ENCODE results near the gene FXYD7. TPM values are rescaled to one million over a fixed set of nuclear protein-coding genes. Genes with fewer than 3 reads are reported as not detected.
"Not testable (repeated sequence)": the region's sequence is repeated elsewhere in the genome, so short reads cannot be mapped to it uniquely, and the experiment has no call there.

FXYD7 gene
- total RNA-seq, 5 donors from 2014 or later (not counting 1 experiment from before 2014, with no cell fraction given), result 8.8 to 24.0 (median 12.6) TPM

- H3K9me3 ChIP-seq; DNase-seq; H3K27ac ChIP-seq (ENCODE audit: low read length); ATAC-seq (replicated peaks in 1 of 4); H3K4me3 Mint-ChIP-seq; H3K27ac Mint-ChIP-seq; H3K27me3 ChIP-seq (replicated peaks in 1 of 2; ENCODE audit: control insufficient read depth in 2 of 2, extremely low read depth in 1 of 2, insufficient read depth in 2 of 2, low read length in 1 of 2); H3K36me3 ChIP-seq (ENCODE audit: control insufficient read depth in 2 of 2, extremely low read depth in 1 of 2, insufficient read depth in 1 of 2, low read length in 1 of 2); H3K27me3 Mint-ChIP-seq; POLR2A ChIA-PET; H3K36me3 Mint-ChIP-seq; H3K9me3 Mint-ChIP-seq; H3K4me3 ChIP-seq (ENCODE audit: control insufficient read depth in 1 of 2, extremely low read depth in 1 of 2, low read length in 1 of 2): not testable (repeated sequence)
- CTCF ChIA-PET, result interaction anchor here in 1 of 2 donors (0.6 kb wide), 1 partner anchor 51 kb away, joined by 3 read pairs; no protein-coding TSS in a partner anchor
- H3K4me1 ChIP-seq (ENCODE audit: control insufficient read depth in 1 of 2, extremely low read depth in 1 of 2, insufficient read depth in 2 of 2, low read length in 2 of 2), result peaks cover 0 to 17% of the 10 kb centered on the region in 2 experiments
- H3K4me1 Mint-ChIP-seq, result peaks cover 31 to 47% (median 42%) of the 10 kb centered on the region in 3 donors
- WGBS (ENCODE audit: insufficient coverage), result no CpG with 5 or more reads among the region's 6 CpGs
Measured at GRCh38 chr19:35196861-35197260, 53.8 kb downstream of the FXYD7 start.

- CTCF ChIA-PET, result interaction anchor here in 1 of 2 donors (0.6 kb wide), 1 partner anchor 943 kb away, joined by 3 read pairs; no protein-coding TSS in a partner anchor
- no peak overlapping the region for H3K4me3 ChIP-seq (ENCODE audit: control insufficient read depth in 1 of 2, extremely low read depth in 1 of 2, low read length in 1 of 2)
- DNase-seq, result no peak
- no peaks in the 10 kb centered on the region for H3K9me3 ChIP-seq
- no CpG with 5 or more reads among the region's 2 CpGs for WGBS (ENCODE audit: insufficient coverage)
- Mint-ChIP-seq H3K9me3 (no peaks in the 10 kb centered on the region), H3K36me3 (no peaks in the 10 kb centered on the region), H3K4me1 (peaks cover 45 to 67% (median 57%) of the 10 kb centered on the region in 3 donors), H3K27me3 (no peaks in the 10 kb centered on the region), H3K4me3 (no peak overlapping the region), H3K27ac (peak overlapping the region in 1 of 2 donors; percentile 51)
- no peak for ATAC-seq (replicated peaks in 1 of 4)
- H3K4me1 ChIP-seq (ENCODE audit: control insufficient read depth in 1 of 2, extremely low read depth in 1 of 2, insufficient read depth in 2 of 2, low read length in 2 of 2), result peaks cover 7 to 26% of the 10 kb centered on the region in 2 experiments
- POLR2A ChIA-PET, result no interaction called here
- H3K27ac ChIP-seq (ENCODE audit: low read length), result no peak overlapping the region
- no peaks in the 10 kb centered on the region for H3K36me3 ChIP-seq (ENCODE audit: control insufficient read depth in 2 of 2, extremely low read depth in 1 of 2, insufficient read depth in 1 of 2, low read length in 1 of 2)
- peaks cover 0 to 3% of the 10 kb centered on the region in 2 experiments for H3K27me3 ChIP-seq (replicated peaks in 1 of 2; ENCODE audit: control insufficient read depth in 2 of 2, extremely low read depth in 1 of 2, insufficient read depth in 2 of 2, low read length in 1 of 2)
Measured at GRCh38 chr19:35199481-35199880, 56.4 kb downstream of the FXYD7 start.

- ChIA-PET POLR2A (interaction anchor here in 1 of 2 donors (0.6 kb wide), 1 partner anchor 209 kb away, joined by 3 read pairs; no protein-coding TSS in a partner anchor), CTCF (interaction anchor here in 1 of 2 donors (0.5 kb wide), 1 partner anchor 39 kb away, joined by 3 read pairs; no protein-coding TSS in a partner anchor)
- H3K27ac Mint-ChIP-seq, result peak overlapping the region; percentile 98 to 99
- no peaks in the 10 kb centered on the region for H3K36me3 Mint-ChIP-seq
- no peaks in the 10 kb centered on the region for H3K36me3 ChIP-seq (ENCODE audit: control insufficient read depth in 2 of 2, extremely low read depth in 1 of 2, insufficient read depth in 1 of 2, low read length in 1 of 2)
- no peak for DNase-seq
- H3K27ac ChIP-seq (ENCODE audit: low read length), result peak overlapping the region; percentile 91
- H3K4me1 ChIP-seq (ENCODE audit: control insufficient read depth in 1 of 2, extremely low read depth in 1 of 2, insufficient read depth in 2 of 2, low read length in 2 of 2), result peaks cover 37 to 59% of the 10 kb centered on the region in 2 experiments
- H3K27me3 ChIP-seq (replicated peaks in 1 of 2; ENCODE audit: control insufficient read depth in 2 of 2, extremely low read depth in 1 of 2, insufficient read depth in 2 of 2, low read length in 1 of 2), result no peaks in the 10 kb centered on the region
- H3K4me3 Mint-ChIP-seq, result no peak overlapping the region
- WGBS (ENCODE audit: insufficient coverage), result 98% methylated on average over 4 of the region's 4 CpGs
- H3K9me3 ChIP-seq, result no peaks in the 10 kb centered on the region
- H3K4me3 ChIP-seq (ENCODE audit: control insufficient read depth in 1 of 2, extremely low read depth in 1 of 2, low read length in 1 of 2), result no peak overlapping the region
- H3K4me1 Mint-ChIP-seq, result peaks cover 77 to 85% (median 83%) of the 10 kb centered on the region in 3 donors
- H3K9me3 Mint-ChIP-seq, result peaks cover 0 to 2% (median 1%) of the 10 kb centered on the region in 3 donors
- no peaks in the 10 kb centered on the region for H3K27me3 Mint-ChIP-seq
- ATAC-seq (replicated peaks in 1 of 4), result no peak
Measured at GRCh38 chr19:35202722-35203688, 60.0 kb downstream of the FXYD7 start.

Other genes with a start within 250 kb of the FXYD7 start
- 10 to 100 TPM in 2 of 5 donors, 1 to 10 TPM in 3; 3.2 to 10.5 (median 8.7) TPM for gene ZNF30, start 216.4 kb upstream of the FXYD7 start, total RNA-seq
- gene ZNF792, start 179.0 kb upstream of the FXYD7 start, total RNA-seq, result 10 to 100 TPM; 14.1 to 29.0 (median 26.8) TPM
- 100 to 1,000 TPM; 189 to 318 (median 227) TPM for gene GRAMD1A, start 142.9 kb upstream of the FXYD7 start, total RNA-seq
- gene SCN1B, start 112.8 kb upstream of the FXYD7 start, total RNA-seq, result 1 to 10 TPM; 1.1 to 4.3 (median 3.7) TPM
- under 1 TPM in 3 of 5 donors, not detected in 2; 0.41 to 0.51 (median 0.46) TPM for gene HPN, start 101.5 kb upstream of the FXYD7 start, total RNA-seq
- gene FXYD3, start 27.4 kb upstream of the FXYD7 start, total RNA-seq, result 1 to 10 TPM in 1 of 5 donors, under 1 TPM in 1, not detected in 3; 0.79 to 1.1 TPM
- 1 to 10 TPM in 1 of 5 donors, under 1 TPM in 4; 0.15 to 1.1 (median 0.89) TPM for gene LGI4, start 8.2 kb upstream of the FXYD7 start, total RNA-seq
- 1 to 10 TPM in 4 of 5 donors, under 1 TPM in 1; 0.70 to 7.7 (median 4.8) TPM for gene FXYD1, start 4.4 kb upstream of the FXYD7 start, total RNA-seq
- gene FXYD5, start 11.5 kb downstream of the FXYD7 start, total RNA-seq, result 100 to 1,000 TPM; 440 to 616 (median 504) TPM
- gene FAM187B, start 85.5 kb downstream of the FXYD7 start, total RNA-seq, result not detected
- gene LSR, start 105.7 kb downstream of the FXYD7 start, total RNA-seq, result 10 to 100 TPM; 36.8 to 64.9 (median 57.4) TPM
- 100 to 1,000 TPM; 207 to 255 (median 249) TPM for gene USF2, start 125.7 kb downstream of the FXYD7 start, total RNA-seq
- 1 to 10 TPM in 4 of 5 donors, under 1 TPM in 1; 0.65 to 1.9 (median 1.1) TPM for gene HAMP, start 139.3 kb downstream of the FXYD7 start, total RNA-seq
- under 1 TPM in 2 of 5 donors, not detected in 3; 0.16 to 0.19 TPM for gene MAG, start 148.9 kb downstream of the FXYD7 start, total RNA-seq
- 10 to 100 TPM in 1 of 5 donors, 1 to 10 TPM in 4; 6.6 to 25.7 (median 8.7) TPM for gene CD22, start 185.9 kb downstream of the FXYD7 start, total RNA-seq
- under 1 TPM in 2 of 5 donors, not detected in 3; 0.21 to 0.35 TPM for gene FFAR1, start 204.6 kb downstream of the FXYD7 start, total RNA-seq
- under 1 TPM in 1 of 5 donors, not detected in 4; 0.47 TPM for gene FFAR3, start 215.2 kb downstream of the FXYD7 start, total RNA-seq
- gene GPR42, start 227.8 kb downstream of the FXYD7 start, total RNA-seq, result not detected